ENCODE measurements around the gene MYH13.

Gene MYH13

GRCh38 chr17:10285896-10286295, 86.9 kb downstream of the MYH13 start:
- in situ Hi-C loops (cut with HindIII; ENCODE audit: low pct_ligation_motif_present, low sequenced_read_pairs): no loop called here
- no peak overlapping the region for H3K4me3 ChIP-seq (ENCODE audit: low read depth, low read length)
- no peaks in the 10 kb centered on the region for H3K27me3 ChIP-seq (replicated peaks)
- DNase-seq: no peak
- H3K36me3 ChIP-seq (replicated peaks): no peaks in the 10 kb centered on the region
- no peak for TF ChIP-seq CTCF (IDR thresholded peaks at IDR 0.05; ENCODE audit: low read depth, low read length, missing control alignments)
- H3K27ac ChIP-seq: no peak overlapping the region

GRCh38 chr17:10280068-10280467, 92.7 kb downstream of the MYH13 start:
- no peaks in the 10 kb centered on the region for H3K36me3 ChIP-seq (replicated peaks)
- DNase-seq: no peak
- in situ Hi-C loops (cut with HindIII; ENCODE audit: low pct_ligation_motif_present, low sequenced_read_pairs): no loop called here
- TF ChIP-seq CTCF (IDR thresholded peaks at IDR 0.05; ENCODE audit: low read depth, low read length, missing control alignments): no peak
- H3K27ac ChIP-seq: no peak overlapping the region
- no peak overlapping the region for H3K4me3 ChIP-seq (ENCODE audit: low read depth, low read length)
- no peaks in the 10 kb centered on the region for H3K27me3 ChIP-seq (replicated peaks)

- no peaks in the 10 kb centered on the region for H3K27me3 ChIP-seq (replicated peaks)
- DNase-seq: no peak
- in situ Hi-C loops (cut with HindIII; ENCODE audit: low pct_ligation_motif_present, low sequenced_read_pairs): no loop called here
- no peak overlapping the region for H3K4me3 ChIP-seq (ENCODE audit: low read depth, low read length)
- TF ChIP-seq CTCF (IDR thresholded peaks at IDR 0.05; ENCODE audit: low read depth, low read length, missing control alignments): no peak
- no peak overlapping the region for H3K27ac ChIP-seq
- no peaks in the 10 kb centered on the region for H3K36me3 ChIP-seq (replicated peaks)
Measured at GRCh38 chr17:10278218-10278617, 94.6 kb downstream of the MYH13 start.

- Histone ChIP-seq H3K36me3 (replicated peaks) (no peaks in the 10 kb centered on the region), H3K27me3 (replicated peaks) (no peaks in the 10 kb centered on the region), H3K4me3 (ENCODE audit: low read depth, low read length) (no peak overlapping the region), H3K27ac (no peak overlapping the region)
- TF ChIP-seq CTCF (IDR thresholded peaks at IDR 0.05; ENCODE audit: low read depth, low read length, missing control alignments): no peak
- no peak for DNase-seq
- in situ Hi-C loops (cut with HindIII; ENCODE audit: low pct_ligation_motif_present, low sequenced_read_pairs): no loop called here
Measured at GRCh38 chr17:10276436-10276835, 96.4 kb downstream of the MYH13 start.

- TF ChIP-seq CTCF (IDR thresholded peaks at IDR 0.05; ENCODE audit: low read depth, low read length, missing control alignments): no peak
- Histone ChIP-seq H3K27me3 (replicated peaks) (no peaks in the 10 kb centered on the region), H3K36me3 (replicated peaks) (no peaks in the 10 kb centered on the region), H3K4me3 (ENCODE audit: low read depth, low read length) (no peak overlapping the region), H3K27ac (no peak overlapping the region)
- no peak for DNase-seq
- in situ Hi-C loops (cut with HindIII; ENCODE audit: low pct_ligation_motif_present, low sequenced_read_pairs): no loop called here
Measured at GRCh38 chr17:10275418-10275817, 97.4 kb downstream of the MYH13 start.

GRCh38 chr17:10271106-10271562, 101.7 kb downstream of the MYH13 start:
- Histone ChIP-seq H3K27ac (no peak overlapping the region), H3K4me3 (ENCODE audit: low read depth, low read length) (no peak overlapping the region), H3K36me3 (replicated peaks) (no peaks in the 10 kb centered on the region), H3K27me3 (replicated peaks) (no peaks in the 10 kb centered on the region)
- in situ Hi-C loops (cut with HindIII; ENCODE audit: low pct_ligation_motif_present, low sequenced_read_pairs): no loop called here
- DNase-seq: no peak
- TF ChIP-seq CTCF (IDR thresholded peaks at IDR 0.05; ENCODE audit: low read depth, low read length, missing control alignments): no peak
